Skeletal muscle tissue (tissue), 4 donors: ENCODE data around the gene GASK1A. TPM values are rescaled to one million over a fixed set of nuclear protein-coding genes. Genes with fewer than 3 reads are reported as not detected.

Experiments
- H3K27ac ChIP-seq: one replicate; pipeline ENCODE4 v1.7.0; 2013; ENCODE audit warnings: mild to moderate bottlenecking, low read depth, low read length, inconsistent platforms
- H3K27me3 ChIP-seq, 3 donors: one replicate each; pipeline ENCODE4 v1.7.0; 2013; ENCODE audit warnings: low read length in 3 of 3; ENCODE audit not compliant: control insufficient read depth in 3 of 3, insufficient read depth in 3 of 3
- H3K36me3 ChIP-seq, 3 donors: one replicate each; pipeline ENCODE4 v1.7.0; 2013; ENCODE audit warnings: low read length in 3 of 3; ENCODE audit not compliant: control insufficient read depth in 3 of 3, insufficient read depth in 3 of 3
- H3K4me1 ChIP-seq, 3 donors: one replicate each; pipeline ENCODE4 v1.7.0; 2013; ENCODE audit warnings: low read length in 3 of 3, mild to moderate bottlenecking in 3 of 3; ENCODE audit not compliant: control insufficient read depth in 3 of 3, insufficient read depth in 3 of 3
- H3K4me3 ChIP-seq, 3 donors: one replicate each; pipeline ENCODE4 v1.7.0; 2013; ENCODE audit warnings: low read length in 3 of 3
- H3K9ac ChIP-seq, 3 donors: one replicate each; pipeline ENCODE4 v1.7.0; 2013; ENCODE audit warnings: low read length in 3 of 3, mild to moderate bottlenecking in 3 of 3, moderate library complexity in 2 of 3, low read depth in 1 of 3
- H3K9me3 ChIP-seq, 3 donors: one replicate each; pipeline ENCODE4 v1.7.0; 2013; ENCODE audit warnings: low read length in 3 of 3; ENCODE audit not compliant: control insufficient read depth in 3 of 3
- total RNA-seq: library from RNA; depleted of rRNA; stranded (reverse); fragments of >200 nt; gene quantifications from one replicate; pipeline ENCODE4 v1.2.3, GENCODE V29; 2014
- donor health status: Osteomylitis.

Gene GASK1A
- total RNA-seq, 1 donor from 2014 or later, result 12.0 TPM

DNA sequence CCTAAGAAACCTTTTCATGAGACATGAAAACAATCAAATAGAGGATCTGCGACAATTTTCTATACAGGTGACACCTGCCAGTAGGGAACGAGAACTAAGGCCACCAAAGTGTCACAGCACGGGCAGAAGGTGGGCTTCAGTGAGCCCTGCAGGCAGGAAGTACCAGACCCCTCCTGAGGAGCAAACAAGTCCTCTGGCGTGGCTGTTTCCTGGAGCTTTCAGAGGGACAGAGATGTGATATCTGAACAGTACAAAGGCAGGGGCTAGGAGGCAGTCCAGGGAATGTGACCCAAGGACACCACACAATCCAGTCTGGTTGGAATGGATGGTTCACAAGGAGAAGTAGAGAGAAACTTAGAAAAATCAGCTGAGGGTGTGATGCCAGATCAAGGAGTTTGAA is 110.0 kb downstream of the GASK1A start:
- no peaks in the 10 kb centered on the region for H3K27me3 ChIP-seq
- H3K4me3 ChIP-seq, result no peak overlapping the region
- H3K27ac ChIP-seq, result no peak overlapping the region
- peaks cover 3 to 12% (median 9%) of the 10 kb centered on the region in 3 donors for H3K4me1 ChIP-seq
- no peaks in the 10 kb centered on the region for H3K9me3 ChIP-seq
- H3K9ac ChIP-seq, result no peak overlapping the region
- H3K36me3 ChIP-seq, result peaks cover 0 to 8% (median 2%) of the 10 kb centered on the region in 3 donors

- H3K27me3 ChIP-seq, result no peaks in the 10 kb centered on the region
- peaks cover 0 to 8% (median 0%) of the 10 kb centered on the region in 3 donors for H3K36me3 ChIP-seq
- no peak overlapping the region for H3K9ac ChIP-seq
- H3K4me3 ChIP-seq, result no peak overlapping the region
- no peak overlapping the region for H3K27ac ChIP-seq
- no peaks in the 10 kb centered on the region for H3K9me3 ChIP-seq
- H3K4me1 ChIP-seq, result peaks cover 15 to 22% (median 21%) of the 10 kb centered on the region in 3 donors
Observed at GRCh38 chr3:43090238-43090637, 111.1 kb downstream of the GASK1A start.

GRCh38 chr3:43091481-43091880 is 112.4 kb downstream of the GASK1A start:
- H3K4me1 ChIP-seq, result peaks cover 23 to 30% (median 30%) of the 10 kb centered on the region in 3 donors
- H3K36me3 ChIP-seq, result peaks cover 0 to 8% (median 0%) of the 10 kb centered on the region in 3 donors
- no peak overlapping the region for H3K4me3 ChIP-seq
- no peaks in the 10 kb centered on the region for H3K27me3 ChIP-seq
- no peak overlapping the region for H3K27ac ChIP-seq
- H3K9ac ChIP-seq, result no peak overlapping the region
- no peaks in the 10 kb centered on the region for H3K9me3 ChIP-seq

DNA sequence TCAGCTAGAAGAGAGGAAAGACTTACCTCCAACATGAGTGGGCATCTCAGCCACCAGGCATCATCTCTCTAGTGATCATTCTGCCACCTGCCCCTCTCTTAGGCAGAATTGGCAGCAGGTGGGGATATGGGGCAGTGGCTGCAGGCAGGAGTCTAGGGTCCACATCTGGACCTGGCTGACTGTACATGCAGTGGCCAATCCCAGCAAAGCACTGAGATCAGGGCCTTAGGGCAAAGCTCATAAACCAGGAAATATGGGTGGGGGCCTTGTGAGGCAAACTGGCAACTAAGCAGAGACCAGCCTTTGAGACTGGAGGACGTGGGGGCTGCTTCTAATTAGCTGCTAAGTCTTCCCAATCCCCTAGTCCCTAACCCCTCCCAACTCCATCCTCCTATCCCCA is 113.9 kb downstream of the GASK1A start:
- Histone ChIP-seq H3K4me1 (peaks cover 23 to 30% (median 30%) of the 10 kb centered on the region in 3 donors), H3K9ac (no peak overlapping the region), H3K27ac (no peak overlapping the region), H3K36me3 (peaks cover 0 to 8% (median 0%) of the 10 kb centered on the region in 3 donors), H3K27me3 (no peaks in the 10 kb centered on the region), H3K4me3 (no peak overlapping the region), H3K9me3 (no peaks in the 10 kb centered on the region)

DNA sequence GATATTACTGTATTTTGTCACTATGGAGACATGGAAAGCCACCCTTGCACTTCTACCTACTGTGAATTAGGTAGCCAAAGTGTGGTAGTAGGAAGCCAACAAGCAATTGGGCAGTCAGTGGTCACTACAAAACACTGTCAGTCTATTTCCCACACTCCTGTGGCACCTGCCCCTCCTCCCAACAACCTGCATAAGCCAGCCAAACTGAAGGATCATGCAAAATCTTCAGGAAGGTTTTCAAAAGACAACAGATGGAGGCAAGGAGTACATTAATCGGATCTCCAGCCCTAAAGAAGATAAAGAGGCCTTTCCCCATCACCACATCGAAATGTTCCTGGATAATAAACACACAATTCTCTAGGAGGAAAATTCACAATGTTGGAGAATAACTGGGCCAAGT is 114.9 kb downstream of the GASK1A start:
- Histone ChIP-seq H3K27ac (no peak overlapping the region), H3K9me3 (no peaks in the 10 kb centered on the region), H3K27me3 (no peaks in the 10 kb centered on the region), H3K4me1 (peaks cover 23 to 30% (median 30%) of the 10 kb centered on the region in 3 donors), H3K4me3 (no peak overlapping the region), H3K36me3 (no peaks in the 10 kb centered on the region), H3K9ac (no peak overlapping the region)

DNA sequence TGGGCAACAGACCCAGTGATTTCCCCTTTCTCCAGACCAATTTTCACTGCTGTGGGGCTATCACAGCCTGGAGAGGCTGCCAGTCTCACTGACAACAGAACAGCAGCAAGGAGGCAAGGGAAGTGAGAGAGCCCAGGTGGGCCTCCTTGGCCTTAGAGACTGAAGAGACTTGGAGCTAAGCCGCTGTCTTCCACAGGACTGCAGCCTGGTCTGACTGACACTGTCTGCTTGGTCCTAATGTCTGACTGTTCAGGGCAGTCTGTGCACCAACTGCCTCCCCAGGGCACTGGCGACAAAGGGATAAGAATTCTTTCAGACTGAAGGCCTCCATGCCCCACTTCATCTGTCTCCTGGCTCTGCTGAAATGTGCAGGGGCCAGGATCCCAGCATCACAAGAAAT is 115.3 kb downstream of the GASK1A start:
- Histone ChIP-seq H3K27ac (no peak overlapping the region), H3K36me3 (no peaks in the 10 kb centered on the region), H3K9ac (no peak overlapping the region), H3K27me3 (no peaks in the 10 kb centered on the region), H3K4me3 (no peak overlapping the region), H3K9me3 (no peaks in the 10 kb centered on the region), H3K4me1 (peaks cover 23 to 30% (median 30%) of the 10 kb centered on the region in 3 donors)

- peaks cover 23 to 30% (median 30%) of the 10 kb centered on the region in 3 donors for H3K4me1 ChIP-seq
Observed at GRCh38 chr3:43094851-43095250, 115.7 kb downstream of the GASK1A start.

GRCh38 chr3:43095370-43095769 is 116.3 kb downstream of the GASK1A start:
- Histone ChIP-seq H3K4me3 (no peak overlapping the region), H3K36me3 (no peaks in the 10 kb centered on the region), H3K27me3 (no peaks in the 10 kb centered on the region), H3K4me1 (peaks cover 23 to 30% (median 28%) of the 10 kb centered on the region in 3 donors), H3K9me3 (no peaks in the 10 kb centered on the region), H3K27ac (no peak overlapping the region), H3K9ac (peak overlapping the region in 1 of 3 donors; percentile 7)

More at GRCh38 chr3:43094851-43095250, 115.7 kb downstream of the GASK1A start:
- no peak overlapping the region for H3K27ac ChIP-seq
- no peaks in the 10 kb centered on the region for H3K36me3 ChIP-seq
- no peak overlapping the region for H3K4me3 ChIP-seq
- H3K9me3 ChIP-seq, result no peaks in the 10 kb centered on the region
- no peak overlapping the region for H3K9ac ChIP-seq
- H3K27me3 ChIP-seq, result no peaks in the 10 kb centered on the region

GRCh38 chr3:43096761-43097160 is 117.7 kb downstream of the GASK1A start:
- H3K27ac ChIP-seq, result no peak overlapping the region
- H3K4me3 ChIP-seq, result no peak overlapping the region

GRCh38 chr3:43097400-43098080 is 118.4 kb downstream of the GASK1A start:
- H3K27me3 ChIP-seq, result no peaks in the 10 kb centered on the region
- H3K9me3 ChIP-seq, result no peaks in the 10 kb centered on the region
- H3K4me1 ChIP-seq, result peaks cover 20 to 30% (median 23%) of the 10 kb centered on the region in 3 donors
- H3K36me3 ChIP-seq, result no peaks in the 10 kb centered on the region
- no peak overlapping the region for H3K27ac ChIP-seq
- no peak overlapping the region for H3K9ac ChIP-seq
- no peak overlapping the region for H3K4me3 ChIP-seq

More at GRCh38 chr3:43096761-43097160, 117.7 kb downstream of the GASK1A start:
- Histone ChIP-seq H3K9ac (no peak overlapping the region), H3K27me3 (no peaks in the 10 kb centered on the region), H3K9me3 (no peaks in the 10 kb centered on the region), H3K36me3 (no peaks in the 10 kb centered on the region), H3K4me1 (peaks cover 20 to 30% (median 23%) of the 10 kb centered on the region in 3 donors)
